COLO668 (cell line): Measurements from ENCODE around the gene NQO2.

Experiments
- DNase-seq: peaks from one replicate; lab custom pipeline; 2025; ENCODE audit not compliant: unreplicated experiment; lab: John Stamatoyannopoulos, UW

Gene NQO2, protein sequence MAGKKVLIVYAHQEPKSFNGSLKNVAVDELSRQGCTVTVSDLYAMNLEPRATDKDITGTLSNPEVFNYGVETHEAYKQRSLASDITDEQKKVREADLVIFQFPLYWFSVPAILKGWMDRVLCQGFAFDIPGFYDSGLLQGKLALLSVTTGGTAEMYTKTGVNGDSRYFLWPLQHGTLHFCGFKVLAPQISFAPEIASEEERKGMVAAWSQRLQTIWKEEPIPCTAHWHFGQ

DNA sequence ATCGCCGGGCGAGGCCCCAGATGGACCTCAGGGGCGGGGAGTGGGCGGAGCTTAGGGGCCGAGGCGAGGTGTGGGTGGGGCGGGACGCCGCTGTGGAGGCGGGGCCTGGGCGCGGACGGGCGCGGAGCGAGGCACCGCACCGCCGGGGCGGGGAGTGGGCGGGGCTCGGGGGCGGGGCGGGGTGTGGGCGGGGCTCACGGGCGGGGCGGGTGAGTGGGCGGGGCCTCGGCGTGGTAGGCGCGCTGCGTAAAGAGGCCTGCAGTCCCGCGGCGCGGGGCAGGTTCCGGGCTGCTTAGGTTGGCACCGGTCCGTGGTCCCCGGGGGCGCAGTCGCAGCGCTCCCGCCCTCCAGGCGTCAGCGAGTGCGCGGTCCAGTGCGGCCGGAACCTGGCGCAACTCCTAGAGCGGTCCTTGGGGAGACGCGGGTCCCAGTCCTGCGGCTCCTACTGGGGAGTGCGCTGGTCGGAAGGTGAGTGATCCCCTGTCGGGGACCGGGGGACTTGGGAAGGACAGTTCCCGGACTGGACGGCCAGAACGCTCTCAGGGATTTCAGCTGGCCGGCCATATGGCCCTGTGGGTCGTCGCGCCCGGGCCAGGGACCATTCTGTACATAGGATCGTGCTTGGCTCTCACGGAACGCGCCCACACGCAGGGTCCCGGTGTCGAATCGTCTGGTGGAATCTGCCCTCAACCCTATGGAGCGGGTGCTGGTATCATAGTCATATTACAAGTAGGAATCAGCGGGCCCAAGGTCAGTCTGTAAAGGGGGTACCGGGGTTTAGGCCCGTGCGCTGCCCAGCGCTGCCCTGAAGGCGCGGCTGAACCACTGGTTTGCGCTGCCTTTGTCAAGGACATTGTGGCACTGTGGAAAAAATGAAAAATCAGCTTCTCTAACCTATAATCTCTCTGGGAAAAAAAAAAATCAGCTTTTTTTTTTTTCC lies at the start of gene NQO2:
NQO2 (plus strand) TSS at position 277 of the 940 bp plus-strand sequence. CDS start 6,659 bp downstream, outside the sequence.
- DNase-seq = peak; percentile 84

DNA sequence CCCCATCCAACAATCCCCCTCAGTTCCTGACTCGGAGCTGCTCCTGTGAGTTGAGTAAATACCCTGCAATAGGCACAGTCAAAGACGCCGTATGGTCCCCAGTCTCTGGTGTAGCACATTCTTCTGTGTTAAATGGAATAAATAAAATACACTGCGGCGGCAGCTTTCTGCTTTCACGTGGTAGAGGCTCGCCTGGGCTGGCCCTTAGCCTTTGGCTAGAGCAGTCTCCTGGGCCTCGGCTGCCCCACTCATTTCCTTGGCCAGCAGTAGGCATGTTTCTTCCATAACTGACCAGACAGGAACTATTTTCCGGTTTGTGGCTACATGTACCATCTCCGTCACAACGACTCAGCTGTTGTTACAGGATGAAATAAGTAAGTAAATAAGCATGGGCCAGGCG lies 49.0 kb upstream of the NQO2 start:
- no peak for DNase-seq

GRCh38 chr6:2951728-2952127 lies 48.0 kb upstream of the NQO2 start:
- DNase-seq = no peak

DNA sequence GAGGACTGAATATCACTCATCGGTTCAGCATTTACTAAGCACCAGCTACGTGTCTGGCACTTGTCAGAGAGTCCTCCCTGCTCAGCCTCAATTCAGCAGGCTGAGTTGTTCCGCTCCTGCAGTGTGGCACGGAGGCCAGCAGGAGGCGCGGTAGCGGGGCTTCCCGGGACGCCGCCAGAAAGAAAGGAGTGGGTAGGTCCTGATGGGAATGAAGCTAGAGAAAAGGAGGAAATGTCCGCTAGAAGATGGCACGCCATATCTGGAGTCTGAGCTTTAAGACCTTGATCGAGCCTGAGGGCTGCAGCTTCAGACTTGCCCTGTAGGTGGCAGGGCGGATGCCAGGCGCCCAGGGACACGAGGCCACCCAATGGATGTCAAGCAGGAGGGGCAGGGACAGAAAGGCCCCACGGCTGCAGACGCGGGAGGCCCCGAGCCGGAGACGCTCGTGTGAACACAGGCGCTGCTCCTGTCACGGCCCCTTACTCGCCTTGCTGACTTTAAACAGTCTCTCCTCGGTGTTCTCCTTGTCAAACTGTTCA lies 47.1 kb upstream of the NQO2 start:
- DNase-seq = peak; percentile 22

DNA sequence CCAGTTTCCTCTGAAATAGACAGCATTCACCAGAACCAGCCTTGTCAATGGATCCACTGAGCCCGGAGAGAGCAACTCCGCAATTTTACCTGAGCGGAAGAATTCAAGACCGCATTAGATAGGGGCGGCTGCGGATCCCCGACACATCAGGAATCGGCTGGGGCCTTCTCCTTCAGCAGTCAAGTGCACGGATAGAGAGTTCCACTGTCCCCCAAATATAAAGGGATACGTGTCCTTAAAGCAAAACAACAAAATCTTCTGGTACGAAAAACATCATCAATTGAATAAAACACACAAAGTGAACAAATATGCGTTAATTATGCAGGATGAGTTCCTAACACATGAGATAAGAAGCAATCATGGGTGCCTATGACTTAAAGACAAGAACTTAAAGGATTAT lies 46.6 kb upstream of the NQO2 start:
- DNase-seq = no peak

DNA sequence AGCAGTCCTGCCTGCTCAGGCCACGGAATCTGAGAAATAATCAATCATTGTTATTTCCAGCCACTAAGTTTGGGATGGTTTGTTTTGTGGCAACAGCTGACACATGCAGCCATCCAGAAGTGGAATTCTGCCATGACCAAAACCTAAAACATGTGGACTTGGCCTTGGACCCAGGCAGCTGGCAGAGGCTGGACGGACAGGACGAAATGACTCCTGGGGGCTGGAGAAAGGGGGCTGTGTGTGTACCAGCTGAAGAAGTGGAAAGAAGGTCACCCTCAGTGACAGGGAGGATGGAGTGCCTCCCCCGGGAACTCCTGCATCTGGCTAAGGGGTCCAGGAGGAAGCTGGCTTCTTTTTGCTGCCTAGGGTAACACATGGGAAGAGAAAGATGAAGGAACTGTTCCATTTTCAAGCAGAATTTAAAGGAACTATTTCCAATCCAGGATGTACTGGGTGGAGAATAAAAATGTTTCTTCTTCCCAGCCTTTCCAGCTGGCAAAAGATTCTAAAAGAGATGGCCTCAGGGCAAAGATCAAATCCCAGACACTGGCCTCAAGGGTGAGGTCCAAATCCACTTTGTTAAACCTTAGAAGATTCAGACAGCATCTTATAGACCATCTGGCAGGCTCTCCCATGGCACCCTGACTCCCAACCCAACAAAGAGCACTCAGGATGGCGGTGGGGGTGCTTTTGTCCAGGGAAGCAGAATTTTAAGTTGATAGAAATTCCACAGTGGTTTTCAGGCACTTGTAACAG lies 42.6 kb upstream of the NQO2 start:
- no peak for DNase-seq

GRCh38 chr6:2957696-2958330 lies 41.9 kb upstream of the NQO2 start:
- no peak for DNase-seq

GRCh38 chr6:2958331-2958711 lies 41.4 kb upstream of the NQO2 start:
- no peak for DNase-seq

DNA sequence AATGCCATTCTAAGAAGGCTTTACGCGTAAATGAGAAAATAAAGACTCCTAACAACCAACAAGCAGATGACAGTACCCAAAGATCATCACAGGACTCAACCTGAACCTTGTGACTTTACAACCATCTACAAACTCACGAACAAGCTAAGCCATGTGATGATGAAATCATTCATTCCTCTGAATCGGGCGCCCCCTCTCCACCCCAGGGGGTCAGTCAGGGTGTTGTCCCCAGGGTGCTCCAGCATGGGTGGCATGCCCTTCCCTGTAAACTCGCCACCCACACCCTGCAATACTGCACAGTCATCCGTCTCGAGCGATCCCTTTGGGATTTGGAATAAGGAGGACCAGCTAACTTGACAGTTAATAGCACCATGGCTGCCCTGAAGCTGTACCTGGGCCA lies 40.9 kb upstream of the NQO2 start:
- no peak for DNase-seq

DNA sequence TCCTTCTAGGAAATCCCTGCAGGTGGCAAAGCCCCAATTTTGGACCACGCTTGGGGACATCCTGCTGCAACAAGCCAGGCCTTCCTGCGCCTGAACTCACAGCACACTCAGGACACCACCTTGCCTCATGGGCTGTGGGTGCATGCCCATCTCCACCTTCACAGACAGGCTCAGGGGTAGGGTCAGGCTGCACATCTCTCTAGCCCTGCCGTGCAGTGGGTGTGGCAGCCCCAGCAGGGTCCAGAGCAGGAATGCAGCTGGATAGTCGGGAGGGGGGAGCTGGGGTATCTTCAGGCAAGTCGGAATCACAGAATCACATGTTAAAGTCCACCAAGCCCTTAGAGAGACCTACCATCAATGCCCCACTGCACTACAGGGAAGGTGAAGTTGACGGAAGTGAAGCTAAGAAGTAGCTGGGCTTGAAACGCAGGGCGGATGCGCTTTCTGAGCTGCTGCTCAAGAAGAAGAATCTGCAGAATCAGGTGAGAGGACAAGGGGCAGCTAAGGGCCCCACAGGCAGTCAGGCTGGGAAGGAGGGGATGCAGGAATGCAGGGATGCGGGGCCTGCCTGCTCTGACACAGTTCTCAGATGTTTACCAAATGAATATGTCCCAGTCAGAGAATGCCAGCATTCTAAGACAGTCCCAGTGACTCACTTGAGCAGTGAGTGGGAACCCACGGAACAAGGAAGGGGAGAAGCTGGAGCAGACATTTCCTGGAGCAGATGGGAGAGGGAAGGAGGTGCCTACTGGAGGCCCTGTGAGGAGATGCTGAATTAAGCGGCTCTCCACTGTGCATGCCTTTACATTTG lies 39.6 kb upstream of the NQO2 start:
- no peak for DNase-seq

GRCh38 chr6:2960935-2961334 lies 38.8 kb upstream of the NQO2 start:
- DNase-seq = no peak

DNA sequence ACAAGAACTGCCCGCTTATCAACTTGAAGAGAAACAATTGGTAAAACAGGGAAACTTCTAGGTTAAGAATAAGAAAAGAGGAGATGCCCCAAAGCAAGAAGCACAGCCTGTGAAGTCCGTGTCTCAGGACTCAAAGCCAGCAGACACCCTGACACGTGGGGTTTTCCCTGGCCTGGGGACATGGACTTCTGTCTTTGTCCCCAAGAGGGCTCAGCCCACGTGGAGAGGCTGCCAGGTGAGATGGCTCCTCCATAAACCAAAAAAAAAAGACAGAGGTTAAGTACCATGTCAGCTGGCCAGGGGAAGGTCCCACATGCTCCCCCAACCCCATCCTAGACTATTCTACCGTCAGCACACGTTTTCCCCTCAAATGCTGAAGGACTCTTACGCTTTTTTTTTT lies 38.2 kb upstream of the NQO2 start:
- DNase-seq = no peak

DNA sequence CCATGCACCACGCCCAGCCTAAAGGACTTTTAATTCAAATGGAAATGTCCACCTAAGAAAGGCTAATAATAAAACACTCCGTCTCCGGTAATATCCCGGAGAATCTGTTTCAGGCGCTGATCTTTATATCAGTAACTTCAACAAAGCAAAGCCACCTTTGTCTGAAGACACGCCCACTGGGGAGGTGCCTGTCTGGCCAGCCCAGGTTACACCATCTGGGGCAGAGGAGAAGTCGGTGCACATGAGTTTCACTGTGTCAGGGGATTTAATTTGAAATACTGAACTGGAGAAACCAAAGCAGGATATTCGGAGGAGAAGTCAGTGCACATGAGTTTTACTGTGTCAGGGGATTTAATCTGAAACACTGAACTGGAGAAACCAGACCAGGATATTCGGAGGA lies 37.7 kb upstream of the NQO2 start:
- DNase-seq = no peak

DNA sequence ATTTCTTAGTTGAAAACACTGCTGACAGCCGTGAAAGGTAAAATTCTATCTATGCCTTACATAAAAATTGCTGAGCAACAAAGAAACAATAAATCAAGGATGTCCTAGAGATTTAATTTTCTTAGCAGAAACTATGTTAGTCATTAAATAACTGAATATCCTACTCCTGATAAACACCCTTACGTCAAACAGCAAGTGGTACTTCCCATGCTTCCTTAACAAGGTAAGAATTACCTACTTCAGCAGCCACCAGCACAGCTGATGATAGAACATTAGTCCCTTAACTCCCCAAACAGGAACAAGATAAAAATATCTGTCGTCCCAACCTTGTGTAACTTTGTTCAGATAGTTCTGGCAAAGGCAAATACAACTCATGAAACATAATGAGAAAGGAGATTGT lies 37.1 kb upstream of the NQO2 start:
- DNase-seq = no peak

- DNase-seq = no peak
Measured at GRCh38 chr6:2963756-2964155, 35.9 kb upstream of the NQO2 start.

- no peak for DNase-seq
Measured at GRCh38 chr6:2964793-2965505, 34.7 kb upstream of the NQO2 start.

DNA sequence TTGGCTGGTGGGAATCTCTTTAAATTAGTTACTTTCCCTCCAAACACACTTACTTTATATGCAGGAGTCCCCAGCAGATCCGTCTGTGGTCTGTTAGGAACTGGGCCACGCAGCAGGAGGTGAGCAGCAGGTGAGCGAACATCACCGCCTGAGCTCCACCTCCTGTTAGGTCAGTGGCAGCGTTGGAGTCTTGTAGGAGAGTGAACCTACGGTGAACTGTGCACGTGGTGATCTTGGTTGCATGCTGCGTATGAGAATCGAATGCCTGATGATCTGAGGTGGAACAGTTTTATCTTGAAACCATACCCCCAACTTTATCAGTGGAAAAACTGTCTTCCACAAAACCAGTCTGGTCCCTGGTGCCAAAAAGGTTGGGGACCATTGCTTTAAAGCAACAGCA lies 33.3 kb upstream of the NQO2 start:
- no peak for DNase-seq

- DNase-seq = no peak
Measured at GRCh38 chr6:2967936-2968335, 31.8 kb upstream of the NQO2 start.

DNA sequence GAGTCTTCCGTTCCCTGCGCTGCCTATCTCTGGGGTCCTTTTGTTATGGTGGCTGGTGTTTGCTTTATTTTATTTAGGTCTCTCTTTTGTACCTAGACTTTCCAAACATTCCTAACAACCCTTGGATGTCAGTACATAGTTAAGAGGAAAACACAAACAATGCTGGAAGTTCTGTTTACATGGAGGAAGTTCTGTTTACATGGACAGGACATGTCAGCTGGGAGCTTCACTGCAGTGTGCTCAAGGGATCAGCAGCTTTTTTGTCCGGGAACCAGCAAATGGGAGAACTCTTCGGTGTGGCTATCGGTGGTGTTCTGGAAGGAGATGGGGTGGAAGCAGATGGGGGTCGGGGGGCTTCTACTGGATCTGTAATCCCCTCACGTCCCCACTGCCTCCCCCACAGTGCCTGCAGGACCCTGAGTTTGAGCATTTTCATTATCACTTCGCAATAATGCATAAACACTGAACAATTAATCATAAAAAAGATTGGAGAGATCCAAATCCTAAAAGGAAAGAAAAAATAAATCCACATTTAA lies 31.0 kb upstream of the NQO2 start:
- no peak for DNase-seq
